Kidney (tissue), 14 donors: ENCODE measurements around the gene DOCK10. TPM values are rescaled to one million over a fixed set of nuclear protein-coding genes. Genes with fewer than 3 reads are reported as not detected.
"Not testable (repeated sequence)": the region's sequence is repeated elsewhere in the genome, so short reads cannot be mapped to it uniquely, and the experiment has no call there.

Experiments used
- DNase-seq, 5 donors: peaks; one replicate each; pipeline ENCODE4 v3.0.0-alpha.2; 2013 to 2020
- FAIRE-seq: peaks from 2 replicates; lab custom pipeline; 2012; peaks lifted over from hg19 to GRCh38; lab: Jason Lieb, UNC
- H3K27ac ChIP-seq, 2 donors: one replicate each; pipeline ENCODE4 v1.7.0; 2013; ENCODE audit warnings: low read depth in 2 of 2, low read length in 2 of 2, inconsistent platforms in 1 of 2
- H3K27me3 ChIP-seq: one replicate; pipeline ENCODE4 v1.7.1; 2013; ENCODE audit warnings: low read length, inconsistent platforms; ENCODE audit not compliant: control insufficient read depth, insufficient read depth
- H3K36me3 ChIP-seq, 3 donors: one replicate each; pipeline versions ENCODE4 v1.7.0 to v1.7.1; 2013; ENCODE audit warnings: low read length in 3 of 3, control low read depth in 1 of 3, inconsistent platforms in 1 of 3; ENCODE audit not compliant: insufficient read depth in 3 of 3, control insufficient read depth in 2 of 3
- H3K4me1 ChIP-seq, 3 donors: one replicate each; pipeline versions ENCODE4 v1.7.0 to v1.7.1; 2013; ENCODE audit warnings: low read length in 3 of 3, inconsistent platforms in 1 of 3, low read depth in 1 of 3; ENCODE audit not compliant: control insufficient read depth in 2 of 3, insufficient read depth in 2 of 3
- H3K4me3 ChIP-seq, 3 donors: one replicate each; pipeline versions ENCODE4 v1.7.0 to v1.8.1; 2013; ENCODE audit warnings: low read length in 3 of 3, control low read depth in 1 of 3, inconsistent platforms in 1 of 3
- H3K9ac ChIP-seq, 3 donors: one replicate each; pipeline versions ENCODE4 v1.7.0 to v1.7.1; 2013; ENCODE audit warnings: low read length in 3 of 3, control low read depth in 1 of 3, inconsistent platforms in 1 of 3
- H3K9me3 ChIP-seq, 3 donors: one replicate each; pipeline versions ENCODE4 v1.7.0 to v1.7.1; 2013; ENCODE audit warnings: low read length in 3 of 3, control low read depth in 1 of 3, inconsistent platforms in 1 of 3; ENCODE audit not compliant: control insufficient read depth in 2 of 3, insufficient read depth in 1 of 3
- CTCF ChIP-seq: IDR thresholded peaks from 3 replicates; pipeline ENCODE4 v1.5.1; 2012; ENCODE audit warnings: mild to moderate bottlenecking, moderate library complexity, borderline replicate concordance; ENCODE audit not compliant: insufficient read depth; ENCODE audit errors: extremely low read depth
- intact Hi-C: fragments of 100-400 bp; cut with DNase I; formaldehyde crosslinking; loops from one replicate; pipeline ENCODE4 v1.11.1; 2022
- polyA plus RNA-seq: library from polyadenylated mRNA; stranded (reverse); fragments of 350-450 nt; fragmentation: Illumina TruSeq; extraction: RNeasy Lipid Tissue Mini Kit (QIAGEN cat#74804); gene quantifications from one replicate; pipeline ENCODE4 v1.2.3, GENCODE V29; 2014; ENCODE audit warnings: low read depth, low replicate concordance; ENCODE audit not compliant: insufficient read depth
- total RNA-seq: library from RNA; stranded (reverse); fragmentation: NEBNext Ultra II Directional; extraction: Animal tissue kit (Norgen Biotek cat#: 25700); gene quantifications from one replicate; pipeline ENCODE4 v1.2.1, GENCODE V29; 2021
- donor health status: control.
- donor health status: control.
- donor health status: control.
- donor health status: control.
- donor health status: control.
- donor health status: DM: yes; HTN: yes; CAD: no.
- donor health status: Normal renal cell carcinoma (clear cell type).

DOCK10 gene
- total and polyA plus RNA-seq, 2 donors from 2014 or later: 2.1 to 33.8 TPM

- intact Hi-C loops: no loop called here
- Histone ChIP-seq H3K36me3 (no peaks in the 10 kb centered on the region), H3K4me1 (no peaks in the 10 kb centered on the region), H3K9me3 (no peaks in the 10 kb centered on the region), H3K27me3 (no peaks in the 10 kb centered on the region), H3K9ac (no peak overlapping the region), H3K27ac (no peak overlapping the region), H3K4me3 (no peak overlapping the region)
- no peak for TF ChIP-seq CTCF
- DNase-seq (no peak), FAIRE-seq (no peak)
Measured at GRCh38 chr2:224947566-224947965, 94.7 kb downstream of the DOCK10 start.

- Histone ChIP-seq H3K9ac (no peak overlapping the region), H3K4me1 (peaks cover 0 to 4% (median 0%) of the 10 kb centered on the region in 3 donors), H3K36me3 (no peaks in the 10 kb centered on the region), H3K27me3 (no peaks in the 10 kb centered on the region), H3K27ac (no peak overlapping the region), H3K9me3 (no peaks in the 10 kb centered on the region), H3K4me3 (no peak overlapping the region)
- no peak for FAIRE-seq
- intact Hi-C loops: no loop called here
- DNase-seq: no peak
- TF ChIP-seq CTCF: no peak
Measured at GRCh38 chr2:224946895-224947294, 95.4 kb downstream of the DOCK10 start.

- Histone ChIP-seq H3K27me3 (no peaks in the 10 kb centered on the region), H3K36me3 (no peaks in the 10 kb centered on the region), H3K4me3 (no peak overlapping the region), H3K9ac (no peak overlapping the region), H3K9me3 (no peaks in the 10 kb centered on the region), H3K27ac (peak overlapping the region in 1 of 2 donors; percentile 26), H3K4me1 (peaks cover 0 to 4% (median 0%) of the 10 kb centered on the region in 3 donors)
- FAIRE-seq (no peak), DNase-seq (no peak)
- TF ChIP-seq CTCF: no peak
- intact Hi-C loops: no loop called here
Measured at GRCh38 chr2:224944707-224945547, 97.3 kb downstream of the DOCK10 start.

GRCh38 chr2:224943601-224944041 lies 98.6 kb downstream of the DOCK10 start:
- H3K27me3 ChIP-seq, H3K9me3 ChIP-seq, DNase-seq, H3K36me3 ChIP-seq, H3K9ac ChIP-seq, intact Hi-C loops, H3K4me3 ChIP-seq, H3K27ac ChIP-seq, H3K4me1 ChIP-seq, FAIRE-seq: not testable (repeated sequence)
